Small intestine (tissue), 7 donors: ENCODE data around the gene PRKACG. TPM values are rescaled to one million over a fixed set of nuclear protein-coding genes. Genes with fewer than 3 reads are reported as not detected.

Experiments
- DNase-seq, 2 donors: peaks; one replicate each; pipeline versions ENCODE4 v3.0.0 to v3.0.0-alpha.2; 2013
- FAIRE-seq: peaks from 2 replicates; lab custom pipeline; 2012; peaks lifted over from hg19 to GRCh38; lab: Jason Lieb, UNC
- H3K27ac ChIP-seq, 3 donors: one replicate each; pipeline ENCODE4 v1.5.1; 2013; ENCODE audit warnings: low read length in 2 of 3, mild to moderate bottlenecking in 2 of 3, control low read depth in 1 of 3, inconsistent platforms in 1 of 3, low read depth in 1 of 3, moderate library complexity in 1 of 3
- H3K27me3 ChIP-seq, 3 donors: one replicate each; pipeline ENCODE4 v1.6.1; 2013; ENCODE audit warnings: low read length in 3 of 3, inconsistent platforms in 1 of 3; ENCODE audit not compliant: control insufficient read depth in 3 of 3, insufficient read depth in 3 of 3
- H3K36me3 ChIP-seq, 3 donors: one replicate each; pipeline ENCODE4 v1.6.1; 2013; ENCODE audit warnings: low read length in 3 of 3, inconsistent platforms in 1 of 3, low read depth in 1 of 3, mild to moderate bottlenecking in 1 of 3, moderate library complexity in 1 of 3; ENCODE audit not compliant: control insufficient read depth in 3 of 3, insufficient read depth in 2 of 3
- H3K4me1 ChIP-seq, 3 donors: one replicate each; pipeline ENCODE4 v1.6.1; 2013; ENCODE audit warnings: low read length in 2 of 3, inconsistent platforms in 1 of 3, low read depth in 1 of 3, mild to moderate bottlenecking in 1 of 3, moderate library complexity in 1 of 3; ENCODE audit not compliant: control insufficient read depth in 3 of 3, insufficient read depth in 2 of 3
- H3K4me3 ChIP-seq, 3 donors: one replicate each; pipeline ENCODE4 v1.5.1; 2013; ENCODE audit warnings: low read length in 3 of 3, control low read depth in 1 of 3, inconsistent platforms in 1 of 3, low read depth in 1 of 3, mild to moderate bottlenecking in 1 of 3, moderate library complexity in 1 of 3
- H3K9me3 ChIP-seq, 2 donors: one replicate each; pipeline ENCODE4 v1.6.1; 2013; ENCODE audit warnings: low read depth in 1 of 2, low read length in 1 of 2; ENCODE audit not compliant: control insufficient read depth in 2 of 2, insufficient read depth in 1 of 2
- WGBS, 3 donors: extraction: QIAGEN DNeasy Blood & Tissue Kit; methylation state at CpG; one replicate each; pipeline ENCODE4 v1.1.7; 2013; 5-methylcytosine and 5-hydroxymethylcytosine counted together
- polyA plus RNA-seq, 4 donors: library from polyadenylated mRNA; stranded (reverse) in 3 of 4; unstranded in 1 of 4; fragments of 200-250 nt in 3 of 4; fragments of 120-200 nt in 1 of 4; gene quantifications; one replicate each; pipeline versions ENCODE4 v1.2.1 to v1.2.3, GENCODE V29; 2013
- donor health status: healthy with polysubstance abuse.
- donor health status: control.
- donor health status: control.
- donor health status: Bipolar disorder and iron deficiency.
- donor health status: healthy.

Gene PRKACG
- polyA plus RNA-seq, 4 donors = 0.03 TPM; not detected in 3

DNA sequence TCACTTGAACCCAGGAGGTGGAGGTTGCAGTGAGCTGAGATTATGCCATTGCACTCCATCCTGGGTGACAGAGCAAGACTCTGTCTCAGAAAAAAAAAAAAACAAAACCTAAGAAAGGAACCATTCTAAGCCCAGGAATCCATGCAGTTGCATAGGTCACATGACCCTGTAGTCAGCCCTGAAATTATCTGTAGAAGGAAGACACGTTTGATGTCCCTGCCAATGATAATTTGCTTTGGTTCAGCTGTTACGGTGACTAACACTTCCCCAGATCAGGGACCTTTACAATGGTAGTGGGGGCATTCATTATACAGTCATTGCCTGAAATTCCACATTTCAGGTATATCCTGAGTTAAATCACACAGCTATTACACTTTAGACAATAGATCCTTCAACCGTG lies 50.5 kb downstream of the PRKACG start:
- Histone ChIP-seq H3K4me3 (no peak overlapping the region), H3K9me3 (no peaks in the 10 kb centered on the region), H3K27me3 (no peaks in the 10 kb centered on the region), H3K27ac (peak overlapping the region; percentile 66 to 81 (median 71)), H3K4me1 (peaks cover 2 to 14% (median 13%) of the 10 kb centered on the region in 3 donors), H3K36me3 (peaks cover 0 to 4% (median 2%) of the 10 kb centered on the region in 3 donors)
- FAIRE-seq (no peak), DNase-seq (peak in 1 of 2 donors; percentile 24)
- 25 to 62% (median 36%) methylated on average over 3 of the region's 3 CpGs for WGBS, 3 donors

Other genes with a start within 250 kb of the PRKACG start
- gene FXN, start 21.6 kb upstream of the PRKACG start, polyA plus RNA-seq = 10 to 100 TPM in 2 of 4 donors, 1 to 10 TPM in 2; 2.7 to 16.6 (median 8.8) TPM
- 100 to 1,000 TPM in 1 of 4 donors, 10 to 100 TPM in 3; 48.3 to 191 (median 98.7) TPM for gene TJP2, start 160.2 kb upstream of the PRKACG start, polyA plus RNA-seq